GM18951 (cell line): ENCODE data around the gene DIP2C.
"Not testable (repeated sequence)": the region's sequence is repeated elsewhere in the genome, so short reads cannot be mapped to it uniquely, and the experiment has no call there.

ENCODE experiments used
- POLR2A ChIP-seq: IDR thresholded peaks from 4 replicates; pipeline ENCODE4 v1.6.1; 2011; ENCODE audit warnings: mild to moderate bottlenecking; ENCODE audit not compliant: insufficient read length, insufficient read depth; ENCODE audit errors: extremely low read depth
- in situ Hi-C: fragments of 300-500 bp; cut with MboI; formaldehyde crosslinking; loops from one replicate; pipeline ENCODE4 v1.12.0; 2022; ENCODE audit warnings: low sequenced_read_pairs, mixed read lengths, inconsistent platforms; ENCODE audit not compliant: unreplicated experiment

Gene DIP2C

DNA sequence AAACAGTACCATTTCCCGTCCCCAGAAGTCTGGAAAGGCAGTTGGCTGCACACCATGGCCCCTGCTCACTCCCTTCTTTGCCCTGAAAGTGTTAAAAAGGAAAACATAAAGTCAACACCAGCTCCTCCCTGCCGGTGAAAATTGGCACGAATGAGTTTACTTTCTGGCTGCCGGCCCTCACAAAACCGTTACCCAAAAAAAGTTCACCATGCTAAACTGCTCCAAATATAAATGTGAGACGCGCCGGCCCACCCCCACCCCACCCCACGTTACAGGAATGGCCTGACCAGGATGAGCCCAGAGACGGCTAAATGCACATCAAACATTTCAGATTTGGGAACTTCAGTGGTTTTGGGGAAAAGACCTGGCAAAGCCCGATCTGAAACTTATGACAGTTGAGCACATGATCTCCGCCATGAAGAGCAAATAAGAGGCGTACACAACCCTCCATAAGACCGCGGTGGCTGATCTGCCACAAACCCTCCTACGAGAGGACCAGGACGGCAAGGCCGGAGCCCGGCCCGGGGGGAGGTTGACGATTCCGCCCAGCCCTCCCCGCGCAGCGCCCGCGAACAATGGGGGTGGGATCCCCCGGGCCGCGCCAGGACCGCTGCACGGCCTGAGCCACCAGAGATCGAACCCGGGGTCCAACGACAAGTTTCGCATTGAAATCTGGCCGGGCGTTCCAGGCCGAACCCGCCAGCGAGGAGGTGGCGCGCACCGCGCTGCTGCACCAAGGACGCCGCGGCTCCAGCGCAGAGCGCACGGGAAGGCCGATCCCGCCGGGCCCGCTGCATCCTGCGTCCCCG is 952 bp downstream of the DIP2C start:
- in situ Hi-C loops = no loop called here
- TF ChIP-seq POLR2A = no peak

DNA sequence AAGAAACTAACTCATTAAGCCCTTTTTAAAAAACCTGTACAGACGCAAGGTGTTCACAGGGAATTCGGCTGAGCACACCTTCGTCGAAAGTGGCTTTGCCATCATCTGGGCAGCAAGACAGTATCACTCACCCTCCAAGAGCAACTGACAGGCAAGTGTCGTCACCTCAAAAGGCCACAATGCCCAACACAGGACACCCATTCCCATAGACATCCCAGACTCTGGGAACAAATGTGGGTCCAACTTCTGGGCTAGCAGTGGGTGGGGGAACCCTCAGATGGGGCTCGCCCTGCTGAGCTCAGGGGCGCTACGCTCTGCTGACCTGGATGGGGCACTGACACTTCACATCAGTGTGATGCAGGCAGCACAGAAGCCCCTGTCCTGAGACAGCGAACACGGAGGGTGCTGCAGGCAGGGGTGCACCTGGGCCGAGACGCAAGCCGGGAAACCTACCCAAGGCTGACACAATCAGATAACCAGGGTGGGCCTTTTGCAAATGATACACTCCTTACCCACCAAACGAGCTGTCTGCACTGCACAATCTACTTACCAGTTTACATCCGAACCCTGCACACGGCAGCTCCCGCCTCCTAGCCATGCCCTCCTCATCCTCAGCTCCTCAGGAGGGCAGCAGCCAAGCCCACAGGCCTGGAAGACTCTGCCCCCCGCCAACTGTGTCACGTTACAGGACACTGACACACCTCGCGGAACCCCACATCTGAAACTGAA is 1.7 kb downstream of the DIP2C start:
- in situ Hi-C loops = no loop called here
- no peak for TF ChIP-seq POLR2A

DNA sequence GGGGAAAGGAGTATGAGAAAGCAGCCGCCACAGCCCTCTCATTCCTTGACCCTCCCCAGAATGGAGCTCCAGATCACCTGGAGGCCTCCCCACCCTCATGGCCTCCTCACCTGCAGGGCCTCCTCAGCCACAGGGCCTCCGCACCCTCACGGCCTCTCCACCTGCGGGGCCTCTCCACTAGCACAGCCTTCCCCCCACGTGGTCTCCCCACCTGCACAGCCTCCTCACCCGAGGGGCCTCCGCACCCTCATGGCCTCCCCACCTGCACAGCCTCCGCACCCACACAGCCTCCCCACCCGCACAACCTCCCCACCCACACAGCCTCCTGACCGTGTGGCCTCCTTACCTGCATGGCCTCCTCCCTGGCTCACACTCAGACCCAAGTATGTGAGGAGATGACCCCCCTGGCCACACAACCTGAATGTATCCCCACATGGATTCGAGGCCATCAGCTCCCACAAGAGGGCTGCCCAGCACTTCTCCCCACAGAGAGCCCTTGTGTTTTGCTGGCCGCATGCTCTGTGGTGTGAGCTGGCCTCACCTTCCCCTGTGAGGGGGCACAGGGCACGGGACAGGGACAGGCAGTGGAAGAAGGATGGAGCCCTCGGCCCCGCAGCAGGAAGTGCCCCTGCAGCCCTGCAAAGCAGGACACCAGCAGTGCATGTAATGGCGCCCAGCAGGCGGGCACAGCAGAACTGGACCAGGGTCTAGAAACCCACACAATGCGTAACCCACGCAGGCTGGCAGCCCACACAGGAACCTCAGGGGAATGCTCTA is 3.1 kb downstream of the DIP2C start:
- in situ Hi-C loops = no loop called here
- no peak for TF ChIP-seq POLR2A

DNA sequence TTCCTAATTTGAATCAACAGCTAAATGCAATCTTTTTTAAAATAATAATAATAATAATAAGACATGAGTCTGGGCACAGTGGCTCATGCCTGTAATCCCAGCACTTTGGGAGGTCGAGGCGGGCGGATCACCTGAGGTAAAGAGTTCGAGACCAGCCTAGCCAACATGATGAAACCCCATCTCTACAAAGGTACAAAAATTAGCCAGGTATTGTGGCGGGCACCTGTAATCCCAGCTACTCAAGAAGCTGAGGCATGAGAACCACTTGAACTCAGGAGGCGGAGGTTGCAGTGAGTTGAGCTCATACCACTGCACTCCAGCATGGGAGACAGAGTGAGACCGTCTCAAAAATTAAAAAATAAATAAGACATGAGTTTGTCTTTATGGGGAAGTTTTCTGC is 3.9 kb downstream of the DIP2C start:
- in situ Hi-C loops = no loop called here
- TF ChIP-seq POLR2A = no peak

DNA sequence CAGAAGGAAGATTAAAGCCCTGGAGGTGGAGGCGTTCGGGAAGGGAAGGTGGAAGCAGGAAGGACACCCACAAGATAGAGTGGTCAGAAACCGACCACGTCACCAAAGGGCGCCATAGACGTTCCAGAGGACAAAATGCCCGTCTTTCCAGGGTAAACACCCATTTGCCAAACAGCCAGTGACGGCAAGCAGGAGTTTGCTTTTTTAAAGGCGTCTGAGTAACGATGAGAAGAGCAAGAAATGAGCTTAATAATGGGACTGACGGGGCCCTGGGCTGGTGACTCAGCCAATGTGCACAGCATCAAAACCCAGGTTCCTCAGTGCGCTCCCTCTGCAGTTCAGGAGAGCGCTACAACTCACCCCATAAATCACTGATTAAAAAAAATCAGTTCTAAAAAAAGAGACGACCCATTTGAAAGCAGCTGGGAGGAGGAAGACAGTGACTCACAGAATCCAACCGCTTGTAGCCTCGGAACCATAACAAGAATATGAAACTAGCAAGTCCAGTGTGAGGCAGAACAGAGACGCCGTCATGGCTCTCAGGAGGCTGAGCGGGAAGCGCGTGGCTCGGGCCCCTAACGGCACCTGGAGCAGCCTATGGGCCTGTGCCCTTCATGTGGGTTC is 5.9 kb downstream of the DIP2C start:
- in situ Hi-C loops = no loop called here
- no peak for TF ChIP-seq POLR2A

DNA sequence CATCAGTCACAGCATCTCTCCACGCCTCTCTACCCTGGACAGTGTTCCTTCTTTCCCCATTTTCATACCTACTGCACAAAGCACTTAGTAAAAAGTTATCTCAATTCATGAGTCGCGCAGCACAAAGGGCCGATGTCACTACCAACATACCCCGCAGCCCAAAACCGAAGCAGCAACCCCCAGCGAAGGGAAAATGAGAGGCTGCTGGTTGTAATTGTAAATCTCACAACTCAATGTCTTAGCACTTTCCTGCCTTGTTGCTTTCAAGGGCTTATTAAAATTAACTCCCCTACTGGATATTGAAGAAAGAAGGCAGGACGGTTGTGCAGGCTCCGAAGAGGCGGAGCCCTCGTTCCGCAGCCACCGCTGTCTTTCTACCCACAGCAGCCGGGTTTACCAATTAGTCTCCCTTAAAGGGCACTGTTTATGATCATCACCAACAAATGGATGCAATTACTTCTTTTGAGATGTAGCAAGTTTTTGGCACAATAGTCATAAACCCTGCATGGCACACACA is 6.5 kb downstream of the DIP2C start:
- no peak for TF ChIP-seq POLR2A
- in situ Hi-C loops = no loop called here

DNA sequence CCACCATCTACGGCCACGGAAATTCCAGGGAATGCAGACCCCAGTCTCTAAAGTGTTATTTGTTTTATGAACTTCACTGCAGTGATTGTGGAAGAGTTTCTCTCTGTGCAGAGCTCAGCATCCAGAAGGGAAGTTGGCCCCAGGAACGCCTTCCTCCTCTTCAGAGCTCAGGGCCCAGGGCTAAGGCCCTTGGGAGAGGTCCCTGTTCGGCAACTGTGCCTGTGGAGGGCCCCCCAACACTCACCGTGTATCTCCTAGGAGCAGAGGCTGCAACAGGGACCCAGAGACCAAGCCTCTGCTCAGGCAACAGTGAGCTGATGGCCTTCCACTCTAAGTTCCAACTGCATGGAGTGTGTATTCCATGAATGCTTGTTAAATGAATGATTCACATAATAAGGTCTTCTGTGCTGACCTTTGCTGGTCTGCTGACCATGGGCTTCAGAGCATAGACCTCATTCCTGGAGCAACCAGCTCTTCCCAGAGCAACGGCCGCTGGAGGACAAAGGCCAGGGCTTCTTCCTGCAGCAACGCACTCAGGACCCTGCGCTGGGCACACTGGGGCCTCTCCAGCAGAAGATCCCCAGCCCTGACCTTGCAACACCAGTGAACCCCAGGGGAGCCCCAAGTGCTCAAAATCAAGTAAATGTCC is 7.7 kb downstream of the DIP2C start:
- in situ Hi-C loops = no loop called here
- no peak for TF ChIP-seq POLR2A

DNA sequence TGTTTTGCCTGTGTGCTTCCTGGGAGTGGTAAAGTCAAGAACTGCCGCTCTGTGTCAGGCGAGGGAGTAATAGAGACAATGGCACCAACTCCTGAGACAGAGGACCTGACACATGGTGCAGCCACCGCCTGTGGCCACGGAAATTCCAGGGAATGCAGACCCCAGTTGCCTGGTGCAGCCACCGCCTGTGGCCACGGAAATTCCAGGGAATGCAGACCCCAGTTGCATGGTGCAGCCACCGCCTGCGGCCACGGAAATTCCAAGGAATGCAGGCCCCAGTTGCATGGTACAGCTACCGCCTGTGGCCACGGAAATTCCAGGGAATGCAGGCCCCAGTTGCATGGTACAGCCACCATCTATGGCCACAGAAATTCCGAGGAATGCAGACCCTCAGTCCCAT is 8.7 kb downstream of the DIP2C start:
- in situ Hi-C loops = no loop called here

DNA sequence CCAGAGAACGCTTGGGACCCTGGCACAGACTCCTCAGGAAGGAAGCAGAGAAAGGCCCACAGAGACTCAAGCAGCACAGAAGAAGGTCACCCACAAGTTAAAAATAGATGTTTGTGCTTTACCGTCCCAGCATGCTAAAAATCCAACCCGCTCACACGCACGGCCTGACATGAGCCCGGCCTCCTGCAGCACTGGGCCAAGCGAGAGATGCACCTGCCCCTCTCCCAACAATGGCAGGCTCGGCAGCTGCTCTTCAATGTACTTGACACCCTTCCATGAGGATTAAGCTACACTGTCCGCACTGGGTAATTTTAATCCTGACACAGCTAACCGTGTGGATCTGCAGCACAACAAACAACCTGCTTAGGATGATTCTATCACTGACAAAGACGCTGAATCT is 9.3 kb downstream of the DIP2C start:
- in situ Hi-C loops = no loop called here
- TF ChIP-seq POLR2A = no peak

More for the DNA sequence above, 8.7 kb downstream of the DIP2C start:
- TF ChIP-seq POLR2A = no peak

DNA sequence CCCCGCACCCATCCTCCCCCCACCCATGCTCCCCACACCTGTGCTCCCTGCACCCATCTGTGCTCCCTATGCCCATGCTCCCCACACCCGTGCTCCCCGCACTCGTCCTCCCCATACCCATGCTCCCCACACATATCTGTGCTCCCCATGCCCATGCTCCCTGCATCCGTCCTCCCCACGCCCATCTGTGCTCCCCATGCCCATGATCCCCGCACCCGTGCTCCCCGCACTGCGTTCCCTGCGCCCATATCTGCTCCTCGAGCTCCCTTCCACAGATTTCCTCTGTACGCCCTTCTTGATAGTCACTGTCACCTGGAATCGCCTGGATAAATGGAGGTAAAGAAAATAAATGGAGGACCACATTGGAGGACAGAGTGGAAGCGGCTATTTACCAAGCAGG is 9.9 kb downstream of the DIP2C start:
- TF ChIP-seq POLR2A = no peak
- in situ Hi-C loops = no loop called here

DNA sequence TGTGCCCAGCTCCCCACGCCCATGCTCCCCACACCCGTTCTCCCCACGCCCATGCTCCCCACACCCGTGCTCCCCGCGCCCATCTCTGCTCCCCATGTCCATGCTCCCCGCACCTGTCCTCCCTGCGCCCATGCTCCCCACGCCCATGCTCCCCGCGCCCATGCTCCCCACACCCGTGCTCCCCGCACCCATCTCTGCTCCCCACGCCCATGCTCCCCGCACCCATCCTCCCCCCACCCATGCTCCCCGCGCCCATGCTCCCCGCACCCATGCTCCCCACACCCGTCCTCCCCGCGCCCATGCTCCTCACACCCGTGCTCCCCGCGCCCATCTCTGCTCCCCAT is 10.8 kb downstream of the DIP2C start:
- in situ Hi-C loops = not testable (repeated sequence)

DNA sequence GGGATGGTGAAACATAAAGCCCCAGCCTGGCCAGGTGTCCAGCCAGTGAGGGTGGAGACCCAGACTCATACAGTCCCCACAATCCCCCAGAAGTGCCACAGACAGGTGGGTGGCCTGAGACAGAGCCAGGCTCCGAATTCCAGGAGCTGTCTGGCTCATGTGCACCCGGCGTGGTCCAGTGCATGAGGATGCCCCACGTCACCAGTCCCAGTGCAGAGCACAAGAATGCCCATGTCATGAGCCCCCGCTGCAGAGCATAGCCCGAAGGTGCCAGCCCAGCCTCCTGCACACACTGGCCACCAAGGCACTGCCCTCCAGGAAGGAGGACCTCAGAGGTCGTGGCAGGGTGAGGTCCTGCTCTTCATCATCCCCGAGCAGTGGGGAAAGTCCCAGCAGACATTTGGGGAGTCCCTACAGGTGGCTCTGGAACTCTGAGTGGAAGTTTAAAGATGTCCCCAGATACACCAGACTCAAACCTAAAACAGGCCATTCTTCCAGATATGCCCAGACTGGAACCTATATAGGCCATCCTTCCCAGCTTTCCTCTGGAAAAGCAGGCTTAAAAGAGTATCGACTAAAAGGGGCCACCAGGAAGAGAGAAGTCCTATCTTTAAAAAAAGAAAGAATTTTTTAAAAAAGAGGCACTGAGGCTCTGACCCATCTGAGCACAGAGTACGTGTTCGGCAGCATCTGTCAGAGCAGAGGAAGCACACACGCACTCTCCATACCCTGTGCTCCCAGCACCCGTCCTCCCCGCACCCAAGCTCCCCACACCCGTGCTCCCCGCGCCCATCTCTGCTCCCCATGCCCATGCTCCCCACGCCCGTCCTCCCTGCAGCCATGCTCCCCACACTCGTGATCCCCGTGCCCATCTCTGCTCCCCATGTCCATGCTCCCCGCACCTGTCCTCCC is 11.5 kb downstream of the DIP2C start:
- in situ Hi-C loops = no loop called here
- TF ChIP-seq POLR2A = no peak

DNA sequence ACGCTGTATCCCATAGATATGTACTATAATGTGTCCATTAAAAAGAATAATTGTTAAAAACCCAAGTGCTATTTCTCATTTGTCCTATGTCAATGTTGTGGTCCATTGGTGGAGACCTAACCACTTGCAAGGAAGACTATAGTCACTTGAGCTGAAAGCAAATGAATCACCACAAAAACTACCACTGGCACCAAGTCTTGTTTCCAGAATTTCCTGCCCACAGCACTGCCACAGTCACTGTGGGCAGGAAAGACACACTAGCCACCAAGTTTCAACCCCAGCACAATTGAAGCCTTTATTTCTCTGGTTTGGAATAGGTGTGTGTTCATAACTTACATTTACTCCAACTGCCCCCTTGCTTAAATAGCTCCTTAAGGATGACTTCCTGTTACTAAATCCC is 12.4 kb downstream of the DIP2C start:
- in situ Hi-C loops = no loop called here
- no peak for TF ChIP-seq POLR2A
